ENCODE measurements around the gene UAP1L1.

DNA sequence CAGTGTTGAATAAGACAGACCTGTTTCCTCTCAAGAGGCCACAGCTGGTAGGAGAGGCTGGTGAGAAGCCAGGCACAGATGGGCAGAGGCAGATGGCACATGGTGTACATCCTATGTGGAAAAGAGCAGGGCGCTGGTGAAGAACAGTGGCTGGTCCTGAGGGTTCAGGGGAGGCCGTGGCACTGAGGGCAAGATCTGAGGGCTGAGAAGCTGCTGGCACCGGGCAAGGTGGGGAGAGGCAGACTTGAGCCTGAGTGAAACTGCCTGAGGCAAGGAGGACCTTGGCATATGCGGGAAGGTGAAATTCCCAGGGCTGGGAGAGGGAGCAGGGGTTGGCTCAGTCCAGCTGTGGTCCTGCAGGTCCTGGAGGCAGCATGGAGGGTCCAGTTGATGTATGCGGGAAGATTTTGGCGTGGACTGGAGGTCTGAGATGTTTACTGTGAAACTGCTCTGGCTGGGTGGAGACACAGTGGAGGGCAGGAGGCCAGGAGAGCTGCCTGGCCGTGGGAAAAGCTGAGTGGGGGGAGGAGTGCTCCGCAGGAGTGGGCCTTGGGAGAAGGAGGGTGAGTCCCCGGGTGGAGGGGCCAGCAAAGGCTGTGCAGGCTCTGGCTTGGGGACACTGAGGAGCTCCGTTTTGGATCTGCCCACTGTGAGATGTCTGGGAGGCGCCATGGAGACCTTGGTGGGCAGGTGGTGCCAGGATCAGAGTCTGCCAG, 12.1 kb downstream of the UAP1L1 start:
- TF ChIP-seq, protein P1, sequence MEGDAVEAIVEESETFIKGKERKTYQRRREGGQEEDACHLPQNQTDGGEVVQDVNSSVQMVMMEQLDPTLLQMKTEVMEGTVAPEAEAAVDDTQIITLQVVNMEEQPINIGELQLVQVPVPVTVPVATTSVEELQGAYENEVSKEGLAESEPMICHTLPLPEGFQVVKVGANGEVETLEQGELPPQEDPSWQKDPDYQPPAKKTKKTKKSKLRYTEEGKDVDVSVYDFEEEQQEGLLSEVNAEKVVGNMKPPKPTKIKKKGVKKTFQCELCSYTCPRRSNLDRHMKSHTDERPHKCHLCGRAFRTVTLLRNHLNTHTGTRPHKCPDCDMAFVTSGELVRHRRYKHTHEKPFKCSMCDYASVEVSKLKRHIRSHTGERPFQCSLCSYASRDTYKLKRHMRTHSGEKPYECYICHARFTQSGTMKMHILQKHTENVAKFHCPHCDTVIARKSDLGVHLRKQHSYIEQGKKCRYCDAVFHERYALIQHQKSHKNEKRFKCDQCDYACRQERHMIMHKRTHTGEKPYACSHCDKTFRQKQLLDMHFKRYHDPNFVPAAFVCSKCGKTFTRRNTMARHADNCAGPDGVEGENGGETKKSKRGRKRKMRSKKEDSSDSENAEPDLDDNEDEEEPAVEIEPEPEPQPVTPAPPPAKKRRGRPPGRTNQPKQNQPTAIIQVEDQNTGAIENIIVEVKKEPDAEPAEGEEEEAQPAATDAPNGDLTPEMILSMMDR (IDR thresholded peaks at IDR 0.05; ENCODE audit: low read depth, low read length): no peak
- TF ChIP-seq, protein P2, sequence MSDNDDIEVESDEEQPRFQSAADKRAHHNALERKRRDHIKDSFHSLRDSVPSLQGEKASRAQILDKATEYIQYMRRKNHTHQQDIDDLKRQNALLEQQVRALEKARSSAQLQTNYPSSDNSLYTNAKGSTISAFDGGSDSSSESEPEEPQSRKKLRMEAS (IDR thresholded peaks at IDR 0.05; ENCODE audit: low read depth, low read length): no peak

Measured in NB4 (cell line).